IPS DF 19.7 (cell line): ENCODE measurements around the gene HADHA.

ENCODE experiments used
- DNase-seq: peaks from one replicate; pipeline ENCODE4 v3.0.0-alpha.2; 2013; ENCODE audit warnings: low read depth, low spot score

Gene HADHA

GRCh38 chr2:26245231-26245732, 850 bp upstream of the HADHA start:
- no peak for DNase-seq

- DNase-seq: no peak
Measured at GRCh38 chr2:26243470-26244308, 743 bp downstream of the HADHA start.

- no peak for DNase-seq
Measured at GRCh38 chr2:26241928-26242436, 2.5 kb downstream of the HADHA start.

- DNase-seq: no peak
Measured at GRCh38 chr2:26238311-26238958, 6.0 kb downstream of the HADHA start.

- DNase-seq: no peak
Measured at GRCh38 chr2:26237868-26238267, 6.6 kb downstream of the HADHA start.

GRCh38 chr2:26235089-26235488, 9.3 kb downstream of the HADHA start:
- no peak for DNase-seq

GRCh38 chr2:26230806-26231205, 13.6 kb downstream of the HADHA start:
- no peak for DNase-seq

GRCh38 chr2:26229595-26229994, 14.8 kb downstream of the HADHA start:
- DNase-seq: no peak

- DNase-seq: no peak
Measured at GRCh38 chr2:26224095-26224494, 20.3 kb downstream of the HADHA start.

GRCh38 chr2:26223018-26223417, 21.4 kb downstream of the HADHA start:
- no peak for DNase-seq

- DNase-seq: no peak
Measured at GRCh38 chr2:26217720-26218119, 26.7 kb downstream of the HADHA start.

- DNase-seq: no peak
Measured at GRCh38 chr2:26216587-26216986, 27.8 kb downstream of the HADHA start.

GRCh38 chr2:26215833-26216232, 28.6 kb downstream of the HADHA start:
- DNase-seq: no peak

- DNase-seq: no peak
Measured at GRCh38 chr2:26214759-26215158, 29.7 kb downstream of the HADHA start.

GRCh38 chr2:26212011-26212410, 32.4 kb downstream of the HADHA start:
- no peak for DNase-seq

- DNase-seq: no peak
Measured at GRCh38 chr2:26203906-26204305, 40.5 kb downstream of the HADHA start.

- DNase-seq: no peak
Measured at GRCh38 chr2:26202981-26203490, 41.4 kb downstream of the HADHA start.

GRCh38 chr2:26197516-26197915, 46.9 kb downstream of the HADHA start:
- no peak for DNase-seq

GRCh38 chr2:26196683-26197418, 47.6 kb downstream of the HADHA start:
- no peak for DNase-seq

- DNase-seq: no peak
Measured at GRCh38 chr2:26195040-26195984, 49.1 kb downstream of the HADHA start.
